SU-DHL-6 (cell line): Measurements from ENCODE around the gene CD96.

Source experiments
- EZH2phosphoT487 ChIP-seq: fragments of 200-600 bp; sonication (generic), shearing (Covaris generic); conservative IDR thresholded peaks from 2 replicates; pipeline ENCODE4 v1.6.1; 2018; ENCODE audit warnings: mild to moderate bottlenecking, antibody characterized with exemption, low read length, moderate library complexity, mixed read lengths
- TF ChIP-seq, protein P1 (sequence below): fragments of 200-600 bp; sonication (generic); IDR thresholded peaks from one replicate; pipeline ENCODE4 v1.5.1; 2017; ENCODE audit warnings: antibody characterized with exemption, mild to moderate bottlenecking, low read length, moderate library complexity; ENCODE audit not compliant: insufficient read depth, poor library complexity, severe bottlenecking

DNA sequence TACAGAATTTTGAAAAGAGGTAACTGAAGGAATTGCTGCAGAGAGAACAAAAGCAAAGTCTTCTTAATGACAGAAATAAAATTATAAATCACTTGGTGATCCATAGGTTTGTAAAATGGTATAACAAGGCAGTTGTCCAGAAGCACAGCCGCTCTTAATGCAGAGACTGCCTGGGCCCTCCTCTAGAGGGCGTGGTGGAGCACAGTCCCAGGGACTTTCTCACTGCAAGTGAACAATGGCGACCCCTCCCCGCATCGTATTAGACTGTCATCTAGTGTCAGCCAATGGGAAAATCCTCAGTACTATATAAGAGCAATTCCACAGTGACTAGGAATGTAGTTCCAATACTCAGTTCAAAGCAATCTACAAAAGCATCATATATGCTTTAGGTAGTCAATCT, 79.5 kb downstream of the CD96 start:
- TF ChIP-seq, protein P1, sequence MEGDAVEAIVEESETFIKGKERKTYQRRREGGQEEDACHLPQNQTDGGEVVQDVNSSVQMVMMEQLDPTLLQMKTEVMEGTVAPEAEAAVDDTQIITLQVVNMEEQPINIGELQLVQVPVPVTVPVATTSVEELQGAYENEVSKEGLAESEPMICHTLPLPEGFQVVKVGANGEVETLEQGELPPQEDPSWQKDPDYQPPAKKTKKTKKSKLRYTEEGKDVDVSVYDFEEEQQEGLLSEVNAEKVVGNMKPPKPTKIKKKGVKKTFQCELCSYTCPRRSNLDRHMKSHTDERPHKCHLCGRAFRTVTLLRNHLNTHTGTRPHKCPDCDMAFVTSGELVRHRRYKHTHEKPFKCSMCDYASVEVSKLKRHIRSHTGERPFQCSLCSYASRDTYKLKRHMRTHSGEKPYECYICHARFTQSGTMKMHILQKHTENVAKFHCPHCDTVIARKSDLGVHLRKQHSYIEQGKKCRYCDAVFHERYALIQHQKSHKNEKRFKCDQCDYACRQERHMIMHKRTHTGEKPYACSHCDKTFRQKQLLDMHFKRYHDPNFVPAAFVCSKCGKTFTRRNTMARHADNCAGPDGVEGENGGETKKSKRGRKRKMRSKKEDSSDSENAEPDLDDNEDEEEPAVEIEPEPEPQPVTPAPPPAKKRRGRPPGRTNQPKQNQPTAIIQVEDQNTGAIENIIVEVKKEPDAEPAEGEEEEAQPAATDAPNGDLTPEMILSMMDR: peak; percentile 17
- no peak for TF ChIP-seq EZH2phosphoT487
